Fibroblast of mammary gland (primary cell): Measurements from ENCODE around the gene PIGR.

Experiments used
- DNase-seq: peaks from one replicate; pipeline ENCODE4 v3.0.0-alpha.2; 2010; ENCODE audit warnings: low read depth
- H3K4me3 ChIP-seq: 2 replicates; pipeline ENCODE4 v1.5.1; 2011; ENCODE audit warnings: low read depth, mild to moderate bottlenecking, low read length, moderate library complexity; ENCODE audit not compliant: control insufficient read depth
- CTCF ChIP-seq: conservative IDR thresholded peaks from 2 replicates; pipeline ENCODE4 v1.5.1; 2011; ENCODE audit warnings: low read depth, low read length, inconsistent platforms; ENCODE audit not compliant: control insufficient read depth, insufficient read depth

The PIGR gene

GRCh38 chr1:206939841-206940587, 6.3 kb downstream of the PIGR start:
- no peak for TF ChIP-seq CTCF
- DNase-seq, result no peak
- no peak overlapping the region for H3K4me3 ChIP-seq

GRCh38 chr1:206939131-206939530, 7.1 kb downstream of the PIGR start:
- TF ChIP-seq CTCF, result no peak
- DNase-seq, result no peak
- no peak overlapping the region for H3K4me3 ChIP-seq

GRCh38 chr1:206937425-206937824, 8.8 kb downstream of the PIGR start:
- H3K4me3 ChIP-seq, result no peak overlapping the region
- no peak for DNase-seq
- TF ChIP-seq CTCF, result no peak

GRCh38 chr1:206935491-206936067, 10.7 kb downstream of the PIGR start:
- DNase-seq, result peak; percentile 19
- no peak overlapping the region for H3K4me3 ChIP-seq
- TF ChIP-seq CTCF, result peak; percentile 46

- no peak overlapping the region for H3K4me3 ChIP-seq
- TF ChIP-seq CTCF, result peak; percentile 55
- no peak for DNase-seq
Measured at GRCh38 chr1:206933333-206933945, 12.8 kb downstream of the PIGR start.

GRCh38 chr1:206932177-206932576, 14.1 kb downstream of the PIGR start:
- no peak for TF ChIP-seq CTCF
- no peak for DNase-seq
- H3K4me3 ChIP-seq, result no peak overlapping the region
